Effector memory CD4-positive, alpha-beta T cell (primary cell): ENCODE data around the gene PDGFRB.

Experiments used
- DNase-seq, 3 donors: peaks; one replicate each; pipeline ENCODE4 v3.0.0-alpha.2; 2020
- H3K27ac ChIP-seq: 2 replicates; pipeline ENCODE4 v1.7.0; 2013; ENCODE audit warnings: mild to moderate bottlenecking, low read length, moderate library complexity; ENCODE audit not compliant: insufficient read depth, poor library complexity, severe bottlenecking
- H3K27me3 ChIP-seq: replicated peaks from 2 replicates; pipeline ENCODE4 v1.7.0; 2013; ENCODE audit warnings: mild to moderate bottlenecking, low read length; ENCODE audit not compliant: insufficient read depth, control insufficient read depth, poor library complexity, severe bottlenecking
- H3K36me3 ChIP-seq: 2 replicates; pipeline ENCODE4 v1.7.0; 2013; ENCODE audit warnings: mild to moderate bottlenecking, low read length, moderate library complexity; ENCODE audit not compliant: control insufficient read depth, insufficient read depth
- H3K4me1 ChIP-seq: 2 replicates; pipeline ENCODE4 v1.7.0; 2013; ENCODE audit warnings: low read length, mild to moderate bottlenecking; ENCODE audit not compliant: control insufficient read depth, insufficient read depth, poor library complexity, severe bottlenecking
- H3K4me3 ChIP-seq: 2 replicates; pipeline ENCODE4 v1.7.0; 2013; ENCODE audit warnings: low read length, low read depth, mild to moderate bottlenecking; ENCODE audit not compliant: insufficient read depth, poor library complexity, severe bottlenecking
- H3K9me3 ChIP-seq: 2 replicates; pipeline ENCODE4 v1.7.0; 2013; ENCODE audit warnings: mild to moderate bottlenecking, low read length, moderate library complexity; ENCODE audit not compliant: control insufficient read depth

Gene PDGFRB

DNA sequence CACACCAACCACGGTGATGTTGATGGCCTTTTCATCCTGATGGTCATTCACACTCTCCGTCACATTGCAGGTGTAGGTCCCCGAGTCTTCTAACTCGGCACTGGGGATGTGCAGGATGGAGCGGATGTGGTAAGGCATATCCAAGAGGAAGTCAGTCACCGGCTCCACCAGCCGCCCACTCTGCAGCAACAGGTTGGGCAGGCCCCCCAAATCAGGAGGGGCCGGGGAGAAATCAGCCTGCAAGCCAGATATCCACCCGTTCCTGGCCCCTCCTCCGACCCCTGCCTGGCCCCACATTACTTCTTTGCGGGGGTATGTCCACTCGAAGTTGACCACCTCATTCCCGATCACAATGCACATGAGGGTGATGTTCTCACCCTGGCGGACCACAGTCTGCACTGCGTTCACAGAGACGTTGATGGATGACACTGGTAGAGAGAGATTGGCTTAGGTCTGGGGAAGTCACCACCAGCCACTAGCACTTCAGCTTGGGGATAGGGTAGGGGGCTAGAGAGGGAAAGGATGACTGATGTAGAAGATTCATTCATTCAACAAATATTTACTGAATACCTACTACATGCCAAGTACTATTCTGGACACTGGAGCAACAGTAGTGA is 22.0 kb downstream of the PDGFRB start:
- no peaks in the 10 kb centered on the region for H3K36me3 ChIP-seq
- no peaks in the 10 kb centered on the region for H3K4me1 ChIP-seq
- H3K27me3 ChIP-seq: no peaks in the 10 kb centered on the region
- no peak overlapping the region for H3K27ac ChIP-seq
- DNase-seq: no peak
- H3K9me3 ChIP-seq: no peaks in the 10 kb centered on the region
- no peak overlapping the region for H3K4me3 ChIP-seq

GRCh38 chr5:150132740-150133139 is 22.9 kb downstream of the PDGFRB start:
- H3K4me1 ChIP-seq: no peaks in the 10 kb centered on the region
- no peaks in the 10 kb centered on the region for H3K27me3 ChIP-seq
- H3K27ac ChIP-seq: no peak overlapping the region
- DNase-seq: no peak
- no peak overlapping the region for H3K4me3 ChIP-seq
- no peaks in the 10 kb centered on the region for H3K36me3 ChIP-seq
- no peaks in the 10 kb centered on the region for H3K9me3 ChIP-seq

DNA sequence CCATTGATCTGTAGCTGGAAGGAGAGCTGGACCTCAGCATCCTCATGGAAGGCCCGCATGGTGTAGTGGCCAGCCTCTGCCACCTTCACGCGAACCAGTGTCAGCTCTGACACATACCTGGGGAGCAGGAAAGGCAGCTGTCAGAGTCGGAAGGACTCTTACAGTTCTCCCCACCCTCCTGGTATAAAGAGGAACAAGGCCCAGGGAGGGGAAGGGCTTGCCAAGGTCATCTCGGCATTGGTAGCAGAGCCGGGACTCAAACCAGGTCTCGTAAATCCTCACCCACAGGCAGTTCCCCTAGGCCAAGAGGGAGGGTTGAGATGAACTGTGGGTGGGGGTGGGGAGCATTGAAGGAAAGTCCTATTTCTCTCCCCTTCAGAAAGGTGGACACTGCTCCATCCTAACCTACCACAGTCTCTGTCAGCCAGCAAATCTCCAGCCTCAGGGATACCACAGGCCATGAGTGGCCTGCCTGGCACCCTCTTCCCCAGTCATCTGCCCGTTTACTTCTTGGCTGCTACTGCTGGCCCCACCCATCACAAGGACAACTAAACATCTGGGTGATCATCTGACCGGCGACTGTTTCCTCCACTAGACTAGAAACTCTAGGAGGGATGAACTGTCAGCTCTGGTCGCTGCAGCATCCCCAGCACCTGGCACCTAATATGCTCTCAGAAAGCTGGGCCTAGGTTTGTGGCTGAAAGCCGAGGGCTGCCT is 23.5 kb downstream of the PDGFRB start:
- H3K9me3 ChIP-seq: no peaks in the 10 kb centered on the region
- H3K4me1 ChIP-seq: no peaks in the 10 kb centered on the region
- no peak overlapping the region for H3K27ac ChIP-seq
- H3K36me3 ChIP-seq: no peaks in the 10 kb centered on the region
- H3K4me3 ChIP-seq: no peak overlapping the region
- no peak for DNase-seq
- H3K27me3 ChIP-seq: no peaks in the 10 kb centered on the region

- DNase-seq: no peak
- no peaks in the 10 kb centered on the region for H3K9me3 ChIP-seq
- no peak overlapping the region for H3K4me3 ChIP-seq
- H3K27ac ChIP-seq: no peak overlapping the region
- H3K36me3 ChIP-seq: no peaks in the 10 kb centered on the region
- no peaks in the 10 kb centered on the region for H3K4me1 ChIP-seq
- no peaks in the 10 kb centered on the region for H3K27me3 ChIP-seq
Measured at GRCh38 chr5:150131461-150131860, 24.2 kb downstream of the PDGFRB start.

DNA sequence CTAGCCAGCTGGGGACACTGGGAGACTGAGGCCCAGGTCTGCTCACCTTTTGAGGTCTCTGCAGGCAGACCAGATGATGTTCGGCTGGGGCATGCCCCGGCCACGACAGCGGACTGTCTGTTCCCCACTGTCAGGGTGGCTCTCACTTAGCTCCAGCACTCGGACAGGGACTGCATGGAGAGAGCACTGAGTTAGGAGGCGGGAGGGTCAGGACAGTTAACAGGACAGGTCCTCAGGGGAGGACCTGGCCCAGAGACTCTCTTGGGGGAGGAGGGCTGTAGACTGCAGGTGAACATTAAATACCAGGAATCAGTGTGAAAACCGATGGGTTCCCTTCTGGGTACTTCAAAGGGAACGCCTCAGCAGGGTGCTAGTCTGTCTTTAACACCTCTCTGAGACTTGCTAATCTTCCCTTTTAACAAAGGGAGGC is 25.1 kb downstream of the PDGFRB start:
- Histone ChIP-seq H3K4me3 (no peak overlapping the region), H3K4me1 (no peaks in the 10 kb centered on the region), H3K36me3 (no peaks in the 10 kb centered on the region), H3K27ac (no peak overlapping the region), H3K27me3 (no peaks in the 10 kb centered on the region), H3K9me3 (no peaks in the 10 kb centered on the region)
- DNase-seq: no peak

DNA sequence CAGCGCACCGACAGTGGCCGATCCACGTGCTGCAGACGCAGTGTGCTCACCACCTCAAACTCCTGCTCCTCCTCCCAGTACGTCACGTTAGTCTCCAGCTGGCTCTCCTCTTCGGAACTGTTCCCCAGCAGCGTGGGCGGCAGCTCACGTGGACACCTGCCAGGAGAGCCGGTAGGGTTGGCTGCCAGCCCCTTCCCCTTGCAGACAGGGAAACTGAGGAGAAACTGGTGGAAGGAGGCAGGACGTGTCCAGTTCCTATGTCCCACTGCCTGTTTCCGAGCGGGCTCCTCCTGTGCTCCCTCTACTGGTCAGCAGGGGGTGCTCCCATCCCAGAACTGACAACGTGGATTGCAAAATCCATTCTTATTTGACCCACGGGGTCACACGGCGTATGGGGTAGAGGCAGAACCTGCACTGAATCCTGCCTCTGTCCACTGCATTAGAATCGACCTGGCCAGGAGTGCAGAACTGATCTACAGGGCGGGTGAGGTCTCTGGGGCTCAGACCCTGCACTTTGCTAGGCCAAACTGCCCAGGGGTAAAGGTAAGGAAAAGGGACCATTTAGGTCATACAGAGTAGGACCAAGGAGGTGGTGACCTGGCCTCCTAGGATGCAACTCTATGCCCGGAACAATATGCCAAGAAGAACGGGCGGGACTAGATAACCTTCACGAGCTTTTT is 25.7 kb downstream of the PDGFRB start:
- Histone ChIP-seq H3K27me3 (no peaks in the 10 kb centered on the region), H3K36me3 (no peaks in the 10 kb centered on the region), H3K27ac (no peak overlapping the region), H3K4me1 (no peaks in the 10 kb centered on the region), H3K9me3 (no peaks in the 10 kb centered on the region), H3K4me3 (no peak overlapping the region)
- no peak for DNase-seq

GRCh38 chr5:150129454-150129812 is 26.2 kb downstream of the PDGFRB start:
- DNase-seq: no peak
- Histone ChIP-seq H3K36me3 (no peaks in the 10 kb centered on the region), H3K4me1 (no peaks in the 10 kb centered on the region), H3K27me3 (no peaks in the 10 kb centered on the region), H3K9me3 (no peaks in the 10 kb centered on the region), H3K4me3 (no peak overlapping the region), H3K27ac (no peak overlapping the region)

- H3K36me3 ChIP-seq: no peaks in the 10 kb centered on the region
- no peak for DNase-seq
Measured at GRCh38 chr5:150126921-150127265, 28.8 kb downstream of the PDGFRB start.

DNA sequence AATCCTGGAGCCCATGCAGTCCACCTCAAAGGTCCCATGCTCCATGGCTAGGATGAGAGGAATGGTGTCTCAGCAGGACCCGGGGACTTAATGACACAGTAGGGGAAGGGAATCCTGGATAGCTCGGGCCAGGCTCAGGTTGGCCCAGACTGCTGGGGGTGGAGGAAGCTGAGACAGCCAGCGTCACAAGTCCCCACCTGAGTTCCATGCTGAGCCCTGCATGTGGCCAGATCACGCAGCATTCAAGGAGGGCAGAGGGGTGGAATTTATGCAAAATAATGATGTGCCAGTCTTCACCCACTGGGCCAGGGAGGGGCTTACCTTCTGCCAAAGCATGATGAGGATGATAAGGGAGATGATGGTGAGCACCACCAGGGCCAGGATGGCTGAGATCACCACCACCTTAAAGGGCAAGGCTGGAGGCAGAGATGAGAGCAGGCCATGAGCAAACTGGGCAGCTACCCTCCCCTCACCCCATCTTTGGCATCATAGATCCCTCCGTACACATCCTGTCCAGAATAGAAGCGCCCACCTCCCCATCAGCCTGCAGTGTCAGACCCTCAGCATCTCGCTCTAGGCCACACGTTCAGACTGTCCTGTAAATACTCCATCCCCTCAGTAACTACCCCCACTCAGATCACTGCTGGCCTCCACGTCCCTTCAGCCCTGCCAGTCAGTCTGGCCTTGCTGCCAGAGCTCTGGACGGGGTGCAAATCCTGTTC is 29.3 kb downstream of the PDGFRB start:
- Histone ChIP-seq H3K36me3 (no peaks in the 10 kb centered on the region), H3K9me3 (no peaks in the 10 kb centered on the region), H3K27me3 (no peaks in the 10 kb centered on the region), H3K4me1 (no peaks in the 10 kb centered on the region), H3K27ac (no peak overlapping the region), H3K4me3 (no peak overlapping the region)
- DNase-seq: no peak

More at GRCh38 chr5:150126921-150127265, 28.8 kb downstream of the PDGFRB start:
- Histone ChIP-seq H3K27me3 (no peaks in the 10 kb centered on the region), H3K4me1 (no peaks in the 10 kb centered on the region), H3K9me3 (no peaks in the 10 kb centered on the region), H3K4me3 (no peak overlapping the region), H3K27ac (no peak overlapping the region)

GRCh38 chr5:150125334-150125733 is 30.3 kb downstream of the PDGFRB start:
- Histone ChIP-seq H3K36me3 (no peaks in the 10 kb centered on the region), H3K27ac (no peak overlapping the region), H3K27me3 (no peaks in the 10 kb centered on the region), H3K4me3 (no peak overlapping the region), H3K9me3 (no peaks in the 10 kb centered on the region), H3K4me1 (no peaks in the 10 kb centered on the region)
- no peak for DNase-seq
